SHP77 (cell line): Measurements from ENCODE around the gene DEPDC7.
"Not testable (repeated sequence)": the region's sequence is repeated elsewhere in the genome, so short reads cannot be mapped to it uniquely, and the experiment has no call there.

Experiments
- DNase-seq, 2 experiments: peaks; one replicate each; lab custom pipeline; 2025; lab: John Stamatoyannopoulos, UW

Gene DEPDC7

GRCh38 chr11:33025339-33025722 lies 9.7 kb downstream of the DEPDC7 start:
- DNase-seq = no peak

- no peak for DNase-seq
These were observed 11.6 kb downstream of the DEPDC7 start for GRCh38 chr11:33027233-33027632.

GRCh38 chr11:33027846-33028536 lies 12.3 kb downstream of the DEPDC7 start:
- DNase-seq = no peak

GRCh38 chr11:33028537-33028914 lies 12.8 kb downstream of the DEPDC7 start:
- DNase-seq = no peak

- not testable (repeated sequence) for DNase-seq
These were observed 13.5 kb downstream of the DEPDC7 start for GRCh38 chr11:33029218-33029617.

GRCh38 chr11:33033493-33033892 lies 17.8 kb downstream of the DEPDC7 start:
- DNase-seq = no peak

- no peak for DNase-seq
These were observed 19.3 kb downstream of the DEPDC7 start for GRCh38 chr11:33035011-33035410.

GRCh38 chr11:33039274-33040032 lies 23.8 kb downstream of the DEPDC7 start, which contains the start of gene TCP11L1:
TSS of gene TCP11L1 (plus strand) at chr11:33039572. CDS start at chr11:33043774, 4,202 bp downstream.
- DNase-seq = peak; percentile 86 to 88

- peak; percentile 33 to 47 for DNase-seq
These were observed 24.6 kb downstream of the DEPDC7 start for GRCh38 chr11:33040033-33040861.

- DNase-seq = no peak
These were observed 25.3 kb downstream of the DEPDC7 start for GRCh38 chr11:33040862-33041453.

GRCh38 chr11:33043221-33043830 lies 27.6 kb downstream of the DEPDC7 start:
- no peak for DNase-seq

- no peak for DNase-seq
These were observed 28.6 kb downstream of the DEPDC7 start for GRCh38 chr11:33044285-33044756.

GRCh38 chr11:33045551-33046255 lies 30.0 kb downstream of the DEPDC7 start:
- no peak for DNase-seq

- not testable (repeated sequence) for DNase-seq
These were observed 33.0 kb downstream of the DEPDC7 start for GRCh38 chr11:33048701-33049100.

- not testable (repeated sequence) for DNase-seq
These were observed 34.1 kb downstream of the DEPDC7 start for GRCh38 chr11:33049565-33050408.

GRCh38 chr11:33052231-33052630 lies 36.6 kb downstream of the DEPDC7 start:
- DNase-seq = no peak

GRCh38 chr11:33055375-33055774 lies 39.7 kb downstream of the DEPDC7 start:
- no peak for DNase-seq

- no peak for DNase-seq
These were observed 41.6 kb downstream of the DEPDC7 start for GRCh38 chr11:33057284-33057683.

GRCh38 chr11:33059331-33060007 lies 43.8 kb downstream of the DEPDC7 start:
- no peak for DNase-seq
